ENCODE results near the gene PDXDC1. TPM values are rescaled to one million over a fixed set of nuclear protein-coding genes. Genes with fewer than 3 reads are reported as not detected.
"Not testable (repeated sequence)": the region's sequence is repeated elsewhere in the genome, so short reads cannot be mapped to it uniquely, and the experiment has no call there.

PDXDC1 gene
- polyA plus RNA-seq, 1 experiment: 68.6 TPM

- H3K27me3 ChIP-seq (ENCODE audit: control insufficient read depth, insufficient read depth, low read length); DNase-seq (ENCODE audit: low read depth); H3K36me3 ChIP-seq (ENCODE audit: control insufficient read depth, insufficient read depth, low read length); H3K4me3 ChIP-seq (ENCODE audit: low read depth, low read length); CTCF ChIA-PET; POLR2A ChIA-PET: not testable (repeated sequence)
These were observed 170.8 kb downstream of the PDXDC1 start for GRCh38 chr16:15145418-15146263.

DNA sequence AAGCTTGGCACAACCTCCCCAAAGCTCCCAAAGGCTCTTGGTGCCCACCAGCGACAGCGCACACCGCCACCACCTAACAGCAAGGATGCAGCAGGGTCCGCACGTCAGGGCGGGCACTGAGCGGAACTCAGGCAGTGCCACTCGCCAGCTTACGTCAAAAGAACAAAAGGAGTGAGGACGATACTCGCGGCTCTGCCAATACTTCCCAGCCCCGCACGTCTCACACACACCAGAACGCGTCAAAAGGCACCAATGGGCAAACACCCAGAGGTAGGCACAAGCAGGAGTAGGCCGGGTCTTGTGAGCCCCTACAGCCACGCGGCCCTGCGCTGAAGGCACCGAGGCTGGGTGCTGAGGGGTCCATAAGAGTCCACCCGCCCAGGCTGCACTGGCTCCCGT is 171.4 kb downstream of the PDXDC1 start:
- H3K36me3 ChIP-seq (ENCODE audit: control insufficient read depth, insufficient read depth, low read length); H3K27me3 ChIP-seq (ENCODE audit: control insufficient read depth, insufficient read depth, low read length); CTCF ChIA-PET; H3K4me3 ChIP-seq (ENCODE audit: low read depth, low read length); DNase-seq (ENCODE audit: low read depth); POLR2A ChIA-PET: not testable (repeated sequence)

GRCh38 chr16:15148831-15149230 is 174.0 kb downstream of the PDXDC1 start:
- CTCF ChIA-PET; H3K4me3 ChIP-seq (ENCODE audit: low read depth, low read length); H3K27me3 ChIP-seq (ENCODE audit: control insufficient read depth, insufficient read depth, low read length); DNase-seq (ENCODE audit: low read depth); POLR2A ChIA-PET; H3K36me3 ChIP-seq (ENCODE audit: control insufficient read depth, insufficient read depth, low read length): not testable (repeated sequence)

- H3K4me3 ChIP-seq (ENCODE audit: low read depth, low read length); H3K36me3 ChIP-seq (ENCODE audit: control insufficient read depth, insufficient read depth, low read length); POLR2A ChIA-PET; CTCF ChIA-PET; H3K27me3 ChIP-seq (ENCODE audit: control insufficient read depth, insufficient read depth, low read length); DNase-seq (ENCODE audit: low read depth): not testable (repeated sequence)
These were observed 174.4 kb downstream of the PDXDC1 start for GRCh38 chr16:15149260-15149659.

DNA sequence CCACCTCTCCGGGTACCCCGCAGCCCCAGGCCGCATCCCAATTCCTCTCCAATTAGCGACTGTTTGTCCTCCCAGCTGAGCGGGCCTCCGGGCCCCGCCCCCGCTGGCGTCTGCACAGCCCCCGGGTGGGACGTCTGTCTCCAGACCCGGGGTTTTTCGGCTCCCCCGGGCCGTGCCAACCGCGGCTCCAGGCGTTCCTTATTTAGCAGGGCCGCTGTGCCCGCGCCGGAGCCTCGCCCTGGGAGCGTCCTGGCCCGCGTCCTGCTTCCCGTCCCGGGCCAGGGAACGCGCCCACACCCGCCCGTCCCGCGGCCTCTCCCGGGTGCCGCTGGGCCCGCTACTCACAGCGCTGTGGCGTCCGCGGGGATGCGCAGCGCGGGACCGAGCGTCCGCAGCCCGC is 179.2 kb downstream of the PDXDC1 start:
- CTCF ChIA-PET; DNase-seq (ENCODE audit: low read depth); POLR2A ChIA-PET; H3K27me3 ChIP-seq (ENCODE audit: control insufficient read depth, insufficient read depth, low read length); H3K36me3 ChIP-seq (ENCODE audit: control insufficient read depth, insufficient read depth, low read length): not testable (repeated sequence)
- H3K4me3 ChIP-seq (ENCODE audit: low read depth, low read length): peak overlapping the region; percentile 50

- H3K36me3 ChIP-seq (ENCODE audit: control insufficient read depth, insufficient read depth, low read length); POLR2A ChIA-PET; H3K27me3 ChIP-seq (ENCODE audit: control insufficient read depth, insufficient read depth, low read length); CTCF ChIA-PET: not testable (repeated sequence)
- peak overlapping the region; percentile 32 for H3K4me3 ChIP-seq (ENCODE audit: low read depth, low read length)
- peak; percentile 65 for DNase-seq (ENCODE audit: low read depth)
These were observed 180.1 kb downstream of the PDXDC1 start for GRCh38 chr16:15154650-15155562.

GRCh38 chr16:15157644-15158043 is 182.8 kb downstream of the PDXDC1 start:
- CTCF ChIA-PET; DNase-seq (ENCODE audit: low read depth); POLR2A ChIA-PET; H3K27me3 ChIP-seq (ENCODE audit: control insufficient read depth, insufficient read depth, low read length); H3K4me3 ChIP-seq (ENCODE audit: low read depth, low read length); H3K36me3 ChIP-seq (ENCODE audit: control insufficient read depth, insufficient read depth, low read length): not testable (repeated sequence)

DNA sequence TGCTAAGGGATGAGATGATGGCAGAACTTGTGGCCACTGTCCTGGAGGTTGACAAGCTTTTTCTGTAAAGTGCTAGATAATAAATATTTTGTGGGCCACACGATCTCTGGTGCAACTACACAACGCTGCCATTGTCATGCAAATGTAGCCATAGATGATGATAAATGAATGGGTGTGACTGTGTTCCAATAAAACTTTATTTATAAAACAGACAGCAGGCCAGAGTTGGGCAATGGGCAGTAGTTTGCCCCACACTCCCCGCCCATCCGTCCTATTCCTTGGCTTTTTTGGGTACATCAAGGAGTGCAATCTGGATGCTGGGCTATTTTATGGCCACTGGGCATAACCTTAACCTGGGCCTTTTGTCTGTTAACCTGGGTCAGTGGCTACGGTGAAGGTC is 184.8 kb downstream of the PDXDC1 start:
- H3K27me3 ChIP-seq (ENCODE audit: control insufficient read depth, insufficient read depth, low read length); DNase-seq (ENCODE audit: low read depth); CTCF ChIA-PET; POLR2A ChIA-PET; H3K4me3 ChIP-seq (ENCODE audit: low read depth, low read length); H3K36me3 ChIP-seq (ENCODE audit: control insufficient read depth, insufficient read depth, low read length): not testable (repeated sequence)

GRCh38 chr16:15160571-15160970 is 185.7 kb downstream of the PDXDC1 start:
- H3K27me3 ChIP-seq (ENCODE audit: control insufficient read depth, insufficient read depth, low read length); H3K4me3 ChIP-seq (ENCODE audit: low read depth, low read length); DNase-seq (ENCODE audit: low read depth); H3K36me3 ChIP-seq (ENCODE audit: control insufficient read depth, insufficient read depth, low read length); POLR2A ChIA-PET; CTCF ChIA-PET: not testable (repeated sequence)

DNA sequence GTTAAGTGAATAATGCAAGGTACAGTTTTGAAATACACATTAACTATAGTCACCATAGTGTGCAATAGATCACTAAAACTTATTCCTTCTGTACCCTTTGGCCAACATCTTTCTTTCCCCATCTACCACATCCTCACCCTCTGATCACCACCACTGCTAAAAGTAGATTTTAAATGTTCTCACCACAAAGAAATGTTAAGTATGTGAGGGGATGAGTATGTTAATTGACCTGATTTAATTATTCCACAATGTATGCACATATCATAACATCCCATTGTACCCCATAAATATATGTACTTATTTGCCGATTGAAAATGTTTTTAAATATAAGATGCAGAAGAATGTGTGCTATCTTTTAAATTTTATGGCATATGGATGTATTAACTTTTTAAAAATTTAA is 188.2 kb downstream of the PDXDC1 start:
- H3K36me3 ChIP-seq (ENCODE audit: control insufficient read depth, insufficient read depth, low read length); H3K27me3 ChIP-seq (ENCODE audit: control insufficient read depth, insufficient read depth, low read length); POLR2A ChIA-PET; CTCF ChIA-PET; DNase-seq (ENCODE audit: low read depth); H3K4me3 ChIP-seq (ENCODE audit: low read depth, low read length): not testable (repeated sequence)

GRCh38 chr16:15166177-15166576 is 191.4 kb downstream of the PDXDC1 start:
- H3K4me3 ChIP-seq (ENCODE audit: low read depth, low read length); H3K36me3 ChIP-seq (ENCODE audit: control insufficient read depth, insufficient read depth, low read length); H3K27me3 ChIP-seq (ENCODE audit: control insufficient read depth, insufficient read depth, low read length); POLR2A ChIA-PET; CTCF ChIA-PET; DNase-seq (ENCODE audit: low read depth): not testable (repeated sequence)

DNA sequence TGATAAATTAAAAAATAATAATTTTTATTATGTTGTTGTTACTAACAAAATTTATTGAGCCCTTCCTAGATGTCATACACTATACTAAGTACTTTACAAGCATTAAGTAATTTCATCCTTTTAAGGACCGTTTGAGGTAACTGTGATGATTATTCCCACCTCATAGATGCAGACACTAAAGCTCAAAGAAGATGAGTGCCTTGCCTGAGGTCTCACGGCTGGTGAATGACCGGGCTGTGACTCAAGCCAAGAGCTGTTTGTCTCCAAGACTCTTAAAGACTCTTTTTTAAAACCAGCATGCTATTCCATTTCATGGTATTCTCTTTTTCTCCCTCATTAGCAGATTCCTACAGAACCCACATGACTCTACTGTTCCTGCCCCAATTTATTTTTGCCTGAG is 193.5 kb downstream of the PDXDC1 start:
- CTCF ChIA-PET; DNase-seq (ENCODE audit: low read depth): not testable (repeated sequence)

DNA sequence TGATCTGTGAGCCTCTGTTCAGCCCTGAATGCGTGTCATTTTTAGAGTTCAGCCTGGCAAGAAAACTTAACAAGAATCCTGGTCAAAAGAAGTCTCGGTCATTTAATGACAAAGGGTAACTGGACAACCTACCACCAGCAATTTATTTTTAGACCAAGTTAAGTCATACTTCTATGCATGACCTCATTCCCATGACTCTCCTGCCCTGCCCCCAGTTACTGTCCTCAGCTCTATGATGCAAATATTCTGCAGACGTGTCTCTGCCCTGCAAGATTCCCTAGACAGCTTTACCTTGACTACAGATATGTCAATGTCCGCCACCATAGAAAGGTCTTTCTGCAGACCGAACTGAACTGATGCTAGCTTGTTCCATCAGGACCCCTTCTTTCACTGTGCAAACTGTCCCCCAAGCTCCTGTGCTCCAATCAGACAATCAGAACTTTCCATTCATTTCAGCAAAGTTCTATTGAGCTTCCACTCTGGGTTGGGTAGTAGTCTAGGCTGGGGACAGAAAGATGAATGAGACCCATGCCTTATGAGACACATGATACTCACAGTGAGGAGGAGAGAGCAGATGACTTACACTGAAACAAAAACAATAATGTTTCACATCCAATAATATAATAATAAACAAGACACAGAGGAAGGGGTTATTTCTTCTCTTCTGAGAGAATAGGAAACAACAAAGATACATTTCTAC is 194.3 kb downstream of the PDXDC1 start:
- H3K27me3 ChIP-seq (ENCODE audit: control insufficient read depth, insufficient read depth, low read length); H3K36me3 ChIP-seq (ENCODE audit: control insufficient read depth, insufficient read depth, low read length); H3K4me3 ChIP-seq (ENCODE audit: low read depth, low read length); POLR2A ChIA-PET; CTCF ChIA-PET; DNase-seq (ENCODE audit: low read depth): not testable (repeated sequence)

More for the DNA sequence above, 193.5 kb downstream of the PDXDC1 start:
- H3K4me3 ChIP-seq (ENCODE audit: low read depth, low read length); H3K27me3 ChIP-seq (ENCODE audit: control insufficient read depth, insufficient read depth, low read length); POLR2A ChIA-PET; H3K36me3 ChIP-seq (ENCODE audit: control insufficient read depth, insufficient read depth, low read length): not testable (repeated sequence)

All from BJ (cell line).